Skin epidermis (tissue), 12 donors: ENCODE results near the gene GPR18.

Source experiments
- H3K27ac ChIP-seq, 21 experiments: fragments of 200-600 bp; sonication (generic) in 11 of 21; one replicate each; pipeline ENCODE4 v1.5.0; 2020; ENCODE audit warnings: mild to moderate bottlenecking in 3 of 21, inconsistent platforms in 2 of 21, moderate library complexity in 2 of 21
- H3K4me3 ChIP-seq, 7 experiments: fragments of 200-600 bp; sonication (generic) in 2 of 7; one replicate each; pipeline ENCODE4 v1.5.0; 2020; ENCODE audit warnings: inconsistent platforms in 2 of 7, mild to moderate bottlenecking in 2 of 7, moderate library complexity in 1 of 7

GPR18 gene

DNA sequence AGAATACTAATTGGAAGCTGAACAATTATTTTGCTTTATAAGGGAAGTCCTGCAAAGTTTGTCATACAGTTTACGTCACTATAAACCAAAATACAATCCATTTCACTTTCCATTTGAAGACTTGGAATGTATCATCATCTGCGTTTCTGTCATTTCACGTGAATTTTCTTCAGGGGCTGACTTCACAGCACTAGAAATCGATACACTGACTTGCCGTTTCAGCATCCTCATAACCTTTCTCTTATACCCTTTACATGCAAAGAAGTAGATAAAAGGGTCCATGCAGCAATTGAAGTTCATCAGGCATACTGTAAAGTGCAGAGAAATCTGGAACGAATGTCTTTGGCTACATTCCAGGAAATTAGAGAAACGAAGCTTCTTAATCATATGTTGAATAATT, 36.8 kb upstream of the GPR18 start:
- peak overlapping the region in 7 of 21 experiments; percentile 8 to 87 (median 49) for H3K27ac ChIP-seq
- no peak overlapping the region for H3K4me3 ChIP-seq

DNA sequence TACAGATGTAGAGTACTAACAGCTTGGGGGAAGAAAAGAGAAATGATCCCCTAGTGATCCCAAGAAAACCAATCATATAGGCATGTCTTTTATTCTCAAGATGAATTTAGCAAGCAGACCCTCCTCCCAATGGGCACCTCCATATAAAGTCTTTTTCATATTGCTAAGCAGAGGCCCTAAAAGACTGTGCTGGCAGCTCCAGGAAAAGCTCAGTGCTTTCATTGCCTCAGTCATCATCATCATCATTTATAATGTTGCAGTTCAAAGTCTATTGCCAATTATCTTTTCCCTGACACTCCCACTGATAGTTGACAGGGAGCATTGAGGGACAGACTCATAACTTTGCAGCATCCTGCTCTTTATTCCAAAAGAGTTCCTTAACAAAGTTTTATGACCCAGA, 36.0 kb upstream of the GPR18 start:
- Histone ChIP-seq H3K27ac (peak overlapping the region in 1 of 21 experiments; percentile 12), H3K4me3 (no peak overlapping the region)

DNA sequence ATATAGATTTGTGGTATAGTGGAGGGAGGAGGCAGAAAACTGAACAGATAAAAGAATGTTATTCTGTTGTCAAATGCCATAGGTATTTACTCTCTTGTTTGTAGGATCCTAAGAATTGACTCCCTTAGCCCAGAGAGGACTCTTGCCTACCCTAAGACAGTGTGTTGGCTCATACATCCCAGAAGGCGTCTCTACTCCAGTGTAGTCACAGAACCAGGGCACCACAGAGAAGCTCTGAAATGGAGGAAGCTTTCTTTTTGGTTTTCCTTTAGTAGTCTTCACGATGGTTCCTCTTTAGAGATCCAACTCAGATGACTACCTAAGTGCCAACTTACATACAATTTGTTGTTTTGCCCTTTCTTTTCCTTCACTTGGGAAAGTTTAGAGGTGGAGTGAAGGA, 35.0 kb upstream of the GPR18 start:
- Histone ChIP-seq H3K27ac (peak overlapping the region in 2 of 21 experiments; percentile 55 to 60), H3K4me3 (no peak overlapping the region)

DNA sequence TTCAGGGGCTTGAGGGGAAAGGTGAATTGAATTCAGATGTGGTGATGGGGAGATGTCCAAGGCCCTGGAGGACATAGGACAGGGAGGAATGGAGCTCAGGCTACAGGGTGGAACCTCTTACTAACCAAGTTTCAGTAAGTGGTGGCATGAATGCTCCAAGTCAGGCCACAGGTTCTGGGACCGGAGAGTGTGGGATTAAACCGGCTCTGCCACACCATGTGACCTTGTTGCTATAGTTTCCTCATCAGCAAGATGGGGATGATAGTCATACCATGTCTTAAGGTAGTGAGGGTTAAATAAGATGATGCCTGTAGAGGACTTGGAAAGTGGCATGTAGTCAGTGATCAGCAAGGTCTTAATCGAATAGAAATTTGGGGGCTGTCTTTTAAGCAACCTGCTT, 32.7 kb upstream of the GPR18 start:
- no peak overlapping the region for H3K4me3 ChIP-seq
- H3K27ac ChIP-seq: peak overlapping the region in 12 of 21 experiments; percentile 1 to 76 (median 64)

DNA sequence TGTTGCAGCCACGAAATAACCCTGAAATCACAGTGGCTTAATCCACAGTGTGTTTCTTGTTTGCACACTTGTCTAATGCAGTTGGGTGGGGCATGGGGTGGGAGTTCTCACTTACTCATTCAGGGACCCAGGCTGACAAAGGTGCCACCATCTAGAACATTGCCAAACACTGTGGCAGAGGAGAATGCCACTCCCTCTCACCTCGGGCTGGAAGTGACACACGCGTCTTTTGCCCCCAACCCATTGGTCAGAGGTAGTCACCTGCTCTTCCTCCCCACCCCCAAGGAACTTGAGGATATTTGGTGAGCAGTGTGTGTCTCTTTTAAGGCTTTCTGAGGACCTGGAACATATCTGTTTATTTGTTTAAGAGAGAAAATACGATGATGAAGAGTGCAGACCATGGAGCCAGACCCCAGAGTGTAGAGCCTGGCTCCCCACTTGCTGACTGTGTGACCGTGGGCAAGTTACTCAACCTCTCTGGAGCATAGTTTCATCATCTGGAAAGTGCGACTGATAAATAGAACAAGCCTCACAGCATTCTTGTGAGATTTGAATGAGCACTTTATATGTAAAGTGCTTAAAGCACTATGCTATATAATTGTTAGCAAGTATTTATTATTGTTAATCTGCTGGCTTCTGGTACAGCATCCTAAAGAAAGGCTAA, 31.6 kb upstream of the GPR18 start:
- Histone ChIP-seq H3K27ac (peak overlapping the region in 15 of 21 experiments; percentile 5 to 76 (median 63)), H3K4me3 (no peak overlapping the region)

DNA sequence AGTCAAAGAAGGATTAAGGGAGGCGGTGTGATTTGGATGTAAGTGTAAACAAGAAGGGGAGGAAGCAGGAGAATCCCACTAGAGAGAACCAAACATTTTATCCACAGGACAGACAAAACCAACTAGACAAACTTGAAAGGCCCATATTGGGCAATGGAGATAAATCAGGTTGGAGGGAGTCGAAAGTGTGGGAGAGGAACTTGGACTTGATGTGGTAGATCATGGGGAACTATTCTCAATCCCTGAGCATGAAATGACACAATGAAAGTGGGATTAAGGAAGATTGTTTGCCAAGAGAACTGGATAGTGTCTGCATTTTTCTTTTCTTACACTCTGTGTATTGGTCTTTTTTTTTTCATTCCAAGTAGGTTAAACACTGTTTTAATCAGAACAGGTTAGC, 31.1 kb upstream of the GPR18 start:
- H3K4me3 ChIP-seq: no peak overlapping the region
- H3K27ac ChIP-seq: peak overlapping the region in 14 of 21 experiments; percentile 18 to 76 (median 62)

DNA sequence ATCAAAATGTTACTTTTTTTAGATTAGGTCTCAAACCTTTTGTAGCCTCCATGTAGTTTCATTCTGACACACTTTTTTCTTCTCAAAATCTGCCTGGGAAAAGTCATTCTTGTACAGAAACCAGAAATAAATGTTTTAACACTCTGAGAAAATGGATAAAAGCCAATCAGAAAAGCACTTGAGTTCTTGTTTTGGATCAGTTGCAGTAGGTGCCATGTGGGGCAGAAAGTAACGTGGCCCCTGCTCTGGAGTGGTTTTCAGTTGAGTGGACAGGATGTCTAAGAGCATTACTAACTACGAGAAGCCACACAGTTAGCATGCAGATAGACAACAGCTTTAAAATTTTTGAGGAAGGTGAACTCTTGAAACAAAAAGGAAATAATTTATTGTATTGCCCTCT, 29.9 kb upstream of the GPR18 start:
- Histone ChIP-seq H3K27ac (peak overlapping the region in 12 of 21 experiments; percentile 4 to 76 (median 56)), H3K4me3 (no peak overlapping the region)

DNA sequence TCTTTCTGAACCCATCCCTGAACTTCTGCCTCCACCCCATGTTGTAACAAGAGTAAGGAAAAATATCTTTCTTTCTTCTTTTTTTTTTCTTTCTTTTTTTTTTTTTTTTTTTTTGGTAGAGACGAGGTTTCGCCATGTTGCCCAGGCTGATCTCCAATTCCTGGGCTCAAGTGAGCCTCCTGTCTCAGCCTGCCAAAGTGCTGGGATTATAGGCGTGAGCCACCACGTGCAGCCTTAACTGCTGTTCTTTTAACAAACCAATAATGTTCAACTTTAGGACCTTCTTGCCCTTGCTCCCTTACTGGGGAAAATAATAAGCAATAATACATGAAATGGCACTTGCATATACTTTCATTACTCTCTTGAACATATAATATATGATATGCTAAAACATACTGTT, 29.4 kb upstream of the GPR18 start:
- no peak overlapping the region for H3K4me3 ChIP-seq
- peak overlapping the region in 11 of 21 experiments; percentile 4 to 69 (median 44) for H3K27ac ChIP-seq

DNA sequence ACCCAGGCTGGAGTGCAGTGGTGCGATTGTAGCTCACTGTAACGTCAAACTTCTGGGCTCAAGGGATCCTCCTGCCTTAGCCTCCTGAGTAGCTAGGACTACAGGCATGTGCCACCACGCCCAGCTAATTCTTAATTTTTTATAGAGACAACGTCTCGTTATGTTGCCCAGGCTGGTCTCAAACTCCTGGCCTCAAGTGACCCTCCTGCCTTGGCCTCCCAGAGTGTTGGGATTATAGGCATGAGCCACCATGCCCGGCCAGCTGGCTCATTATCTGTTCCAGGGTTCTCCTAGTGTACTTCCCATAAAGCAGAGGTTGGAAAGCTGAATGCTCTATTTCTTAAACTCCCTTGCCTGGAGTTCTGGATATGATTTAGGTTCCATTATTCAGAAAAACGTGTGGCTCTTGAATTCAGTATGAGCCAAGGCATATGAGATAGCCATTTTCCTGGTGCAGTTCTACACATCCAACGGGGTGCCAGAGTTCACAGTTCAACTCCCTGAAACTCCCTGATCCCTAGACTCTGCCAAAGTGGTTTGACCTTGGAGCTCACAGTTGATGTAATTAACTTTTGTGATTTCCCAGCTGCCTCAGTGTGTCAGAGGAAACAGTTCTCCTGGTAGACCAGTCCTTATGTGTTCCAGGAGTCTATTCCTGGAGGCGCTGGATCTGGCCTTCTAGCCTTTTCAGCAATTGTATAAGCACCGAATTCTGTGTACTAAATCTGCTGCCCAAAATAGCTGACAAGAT, 27.4 kb upstream of the GPR18 start:
- peak overlapping the region in 9 of 21 experiments; percentile 7 to 81 (median 34) for H3K27ac ChIP-seq

DNA sequence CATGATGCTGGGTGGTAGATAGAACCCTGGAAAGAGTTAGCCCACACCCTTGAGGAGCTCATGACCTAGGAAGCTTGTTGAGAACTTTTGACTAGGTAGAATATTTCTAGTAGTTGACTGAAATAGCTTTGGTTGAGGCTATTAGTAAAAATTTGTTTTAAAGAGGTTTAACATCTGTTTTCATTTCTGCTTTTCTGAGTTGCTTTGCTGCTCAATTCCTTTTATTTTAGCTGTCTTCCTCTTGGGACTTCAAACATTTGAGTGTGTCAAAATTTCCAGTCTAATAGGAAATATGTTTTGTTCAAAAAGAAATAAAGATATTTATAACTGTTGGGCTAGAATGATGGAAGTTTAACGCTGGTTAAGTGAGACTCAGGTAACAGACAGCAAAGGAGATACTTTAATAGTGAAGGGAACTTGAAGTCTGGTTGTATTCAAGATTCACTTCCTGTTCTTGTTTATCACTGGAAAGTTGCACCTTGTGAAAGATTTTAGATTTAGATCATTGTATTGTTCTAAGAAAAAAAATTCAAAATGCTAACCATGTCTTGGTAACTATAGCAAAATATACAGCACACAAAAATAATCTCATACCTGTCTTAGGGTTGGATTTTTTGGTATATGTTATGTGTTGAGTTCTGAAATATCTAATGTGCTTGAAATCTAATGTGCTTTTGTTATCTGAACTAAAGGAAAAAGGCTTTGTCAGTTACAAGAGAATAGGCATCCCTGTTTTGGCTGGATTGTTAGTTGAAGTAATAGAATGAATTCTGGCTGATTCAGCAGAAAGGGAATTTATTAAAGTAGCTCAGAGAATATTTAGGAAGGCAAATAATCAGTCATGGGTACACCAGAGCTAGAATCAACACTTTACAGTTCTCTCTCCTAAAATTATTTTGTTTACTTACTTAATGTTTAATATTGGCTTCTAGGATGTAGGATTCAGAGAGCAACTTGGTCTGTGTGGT, 24.4 kb upstream of the GPR18 start:
- H3K4me3 ChIP-seq: no peak overlapping the region
- peak overlapping the region in 20 of 21 experiments; percentile 50 to 90 (median 74) for H3K27ac ChIP-seq

More for the DNA sequence above, 27.4 kb upstream of the GPR18 start:
- no peak overlapping the region for H3K4me3 ChIP-seq

DNA sequence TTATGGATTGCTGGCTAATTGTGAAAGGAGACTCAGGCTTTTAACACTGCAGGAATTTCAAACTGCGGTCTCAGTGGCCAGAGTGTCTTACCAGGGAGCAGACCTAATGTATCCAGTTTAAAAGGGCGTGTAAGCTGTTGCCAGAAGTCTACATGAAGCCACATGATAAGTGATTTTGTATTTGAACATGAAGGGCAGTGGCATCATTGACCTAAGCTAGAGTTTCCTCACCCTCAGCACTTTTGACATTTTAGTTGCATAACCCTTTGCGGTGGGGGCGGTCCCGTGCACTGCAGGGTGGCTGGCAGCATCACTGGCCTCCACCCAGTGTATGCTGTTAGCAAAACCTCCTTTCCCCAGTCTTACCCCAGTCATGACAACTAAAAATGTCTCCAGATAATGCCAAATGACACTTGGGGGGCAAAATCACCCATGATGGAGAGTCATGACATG, 23.7 kb upstream of the GPR18 start:
- peak overlapping the region in 20 of 21 experiments; percentile 50 to 90 (median 74) for H3K27ac ChIP-seq
- H3K4me3 ChIP-seq: no peak overlapping the region

DNA sequence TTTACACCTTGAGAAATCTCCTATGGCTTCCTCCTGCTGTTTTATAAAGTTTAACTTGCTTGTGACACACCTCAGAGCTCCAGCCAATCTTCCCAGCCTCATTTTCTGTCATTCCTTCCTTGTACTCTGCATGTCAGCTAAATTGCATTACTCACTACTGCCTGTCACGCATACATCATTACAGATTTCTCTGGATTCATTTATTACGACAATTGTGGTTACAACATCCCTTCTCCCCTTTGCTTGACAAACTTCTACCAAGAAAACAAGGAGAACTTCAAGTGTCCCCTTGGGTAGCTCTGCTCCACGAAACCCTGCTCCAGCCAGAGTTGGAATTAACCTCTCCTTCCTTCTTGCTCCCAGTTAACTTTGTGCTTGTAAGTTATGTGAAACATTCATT, 22.0 kb upstream of the GPR18 start:
- peak overlapping the region in 16 of 21 experiments; percentile 48 to 90 (median 74) for H3K27ac ChIP-seq
- H3K4me3 ChIP-seq: no peak overlapping the region

DNA sequence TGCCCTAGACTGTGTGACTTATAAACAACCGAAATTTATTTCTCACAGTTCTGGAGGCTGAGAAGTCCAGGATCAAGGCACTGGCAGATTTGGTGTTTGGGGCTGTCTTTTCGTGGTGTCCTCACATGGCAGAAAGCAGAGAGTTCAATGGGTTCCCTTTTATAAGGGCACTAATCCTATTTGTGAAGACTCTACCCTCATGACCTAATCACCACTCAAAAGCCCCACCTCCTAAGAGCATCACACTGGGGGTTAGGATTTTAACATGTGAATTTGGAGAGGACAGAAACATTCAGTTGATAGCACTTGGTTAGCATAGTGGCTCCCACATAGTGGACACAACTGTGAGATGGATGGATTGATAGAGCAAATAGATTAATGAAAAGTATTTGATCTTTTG, 21.5 kb upstream of the GPR18 start:
- H3K4me3 ChIP-seq: no peak overlapping the region
- peak overlapping the region in 14 of 21 experiments; percentile 14 to 87 (median 64) for H3K27ac ChIP-seq

DNA sequence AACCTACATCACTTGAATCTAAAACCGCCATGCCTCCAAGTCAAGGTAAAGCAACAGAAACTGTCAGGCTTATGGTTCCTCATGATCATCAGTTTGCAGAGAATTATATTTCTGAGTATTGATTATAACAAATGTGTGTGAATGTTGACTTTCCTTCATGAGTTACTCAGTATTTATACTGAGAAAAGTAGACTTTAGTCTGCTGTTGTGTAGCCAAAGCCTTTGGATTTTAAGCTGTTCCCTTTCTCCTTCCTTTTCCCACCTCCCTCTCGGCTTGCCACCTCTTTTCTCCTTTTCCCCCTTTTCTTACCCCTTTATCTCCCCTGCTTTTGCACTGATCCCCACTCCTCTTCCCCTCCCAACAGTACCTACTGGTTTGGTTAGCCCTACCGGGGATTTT, 20.7 kb upstream of the GPR18 start:
- peak overlapping the region in 7 of 21 experiments; percentile 6 to 82 (median 17) for H3K27ac ChIP-seq
- H3K4me3 ChIP-seq: no peak overlapping the region

DNA sequence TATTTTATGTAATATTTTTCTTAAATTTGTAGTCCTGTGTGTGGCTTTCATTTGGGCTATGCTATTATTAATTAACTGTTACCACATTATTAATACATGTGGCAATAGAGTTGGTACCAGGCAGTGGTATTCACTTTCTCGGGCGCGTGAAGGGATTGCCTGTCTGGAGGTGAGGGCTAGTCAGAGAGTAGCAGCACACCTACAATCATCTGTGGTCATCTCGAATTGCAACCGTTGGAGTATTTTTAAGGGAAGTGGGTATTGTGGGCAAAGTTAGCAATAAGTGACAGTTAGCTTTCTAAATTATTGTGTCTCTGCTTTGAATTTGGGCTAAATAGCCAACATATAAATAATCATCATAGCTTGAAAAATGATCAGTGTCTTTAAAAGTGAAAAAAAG, 20.0 kb upstream of the GPR18 start:
- H3K27ac ChIP-seq: peak overlapping the region in 1 of 21 experiments; percentile 33
- H3K4me3 ChIP-seq: no peak overlapping the region

DNA sequence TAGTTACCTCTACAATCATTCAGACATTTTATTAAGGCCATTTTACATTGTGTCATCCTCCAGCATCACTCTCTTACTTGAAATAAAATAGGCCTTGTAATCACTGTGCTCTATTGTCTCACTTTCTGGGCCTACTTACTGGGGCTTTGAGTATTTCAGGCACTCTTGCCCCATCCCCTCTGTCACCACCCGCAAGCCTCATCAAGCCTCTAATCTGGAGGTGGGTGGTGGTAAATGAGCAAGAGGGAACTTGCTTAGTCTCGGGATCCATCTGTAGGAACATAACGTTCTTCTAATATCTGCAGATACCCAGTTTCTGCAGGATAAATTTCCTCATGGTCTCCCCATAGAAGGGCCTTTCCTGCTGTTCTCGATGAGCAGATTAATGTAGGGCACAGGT, 19.4 kb upstream of the GPR18 start:
- Histone ChIP-seq H3K27ac (peak overlapping the region in 1 of 21 experiments; percentile 33), H3K4me3 (no peak overlapping the region)

DNA sequence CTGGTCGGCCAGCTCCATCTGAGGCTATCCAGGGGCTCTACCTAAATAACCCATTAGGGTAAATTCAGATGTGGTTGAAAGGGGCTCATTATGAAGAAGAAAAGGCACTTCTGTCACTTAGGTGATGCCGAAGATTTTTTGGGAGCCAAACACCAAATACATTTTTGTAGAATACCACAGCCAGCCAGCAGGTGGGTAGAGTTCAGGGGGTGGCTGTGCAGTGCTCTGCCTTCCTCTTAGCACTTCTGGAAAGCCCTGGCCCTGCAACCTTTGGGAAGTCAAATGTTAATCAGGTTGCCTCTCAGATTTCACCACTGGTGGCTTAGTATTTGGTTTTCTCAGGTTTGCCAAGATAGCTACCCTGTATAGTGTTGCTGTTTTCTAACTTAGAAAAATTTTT, 18.5 kb upstream of the GPR18 start:
- no peak overlapping the region for H3K4me3 ChIP-seq
- H3K27ac ChIP-seq: peak overlapping the region in 2 of 21 experiments; percentile 8 to 63

DNA sequence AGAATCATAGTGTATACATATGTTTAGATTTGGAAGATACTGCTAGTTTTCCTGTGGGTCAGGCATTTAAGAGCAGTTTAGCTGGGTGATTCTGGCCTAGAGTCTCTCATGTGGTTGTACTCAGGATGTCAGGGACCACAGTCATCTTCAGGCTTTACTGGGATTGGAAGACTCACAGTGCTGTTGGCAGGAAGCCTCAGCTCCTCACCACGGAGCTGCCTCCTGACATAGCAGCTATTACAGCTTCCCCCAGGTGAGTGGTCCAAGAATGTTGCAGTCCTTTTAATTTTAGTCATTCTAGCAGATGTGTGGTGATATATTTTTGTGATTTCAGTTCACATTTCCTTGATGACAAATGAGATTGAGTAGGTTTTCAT, 16.9 kb upstream of the GPR18 start:
- Histone ChIP-seq H3K4me3 (no peak overlapping the region), H3K27ac (peak overlapping the region in 2 of 21 experiments; percentile 29 to 63)

DNA sequence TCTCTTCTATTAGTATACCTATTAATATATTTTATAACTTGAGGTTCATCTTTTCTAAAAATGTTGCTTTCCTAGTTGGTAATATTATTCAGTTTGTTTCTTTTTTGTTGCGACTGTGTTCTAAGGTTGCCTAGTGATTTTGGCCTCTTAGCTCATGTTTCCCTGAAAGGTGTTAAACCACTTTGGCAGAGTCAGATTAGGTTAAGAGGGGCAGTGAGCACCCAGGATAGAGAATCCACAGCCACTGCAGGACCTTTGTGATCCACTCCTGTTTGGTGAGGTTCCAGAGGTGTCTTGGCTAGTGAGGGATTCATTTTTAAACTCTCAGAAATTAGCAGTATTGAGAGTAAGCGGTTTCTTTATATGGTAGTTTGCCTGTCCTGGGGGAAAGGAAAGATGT, 14.9 kb upstream of the GPR18 start:
- H3K27ac ChIP-seq: peak overlapping the region in 3 of 21 experiments; percentile 22 to 55 (median 32)

DNA sequence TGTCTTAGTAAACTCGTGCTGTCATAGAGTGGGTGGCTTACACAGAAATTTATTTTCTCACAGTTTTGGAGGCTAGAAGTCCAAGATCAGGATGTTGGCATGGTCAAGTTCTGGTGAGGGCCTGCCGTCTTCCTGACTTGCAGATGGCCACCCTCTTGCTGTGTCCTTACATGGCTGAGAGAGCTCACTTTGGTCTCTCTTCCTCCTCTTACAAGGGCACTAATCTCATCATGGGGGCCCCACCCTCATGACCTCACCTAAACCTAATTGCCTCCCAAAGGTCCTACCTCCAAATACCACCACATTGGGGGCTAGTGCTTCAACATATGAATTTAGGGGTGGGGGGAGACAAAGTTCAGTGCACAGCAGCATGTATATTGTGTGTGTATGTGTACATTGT, 14.3 kb upstream of the GPR18 start:
- H3K4me3 ChIP-seq: no peak overlapping the region
- H3K27ac ChIP-seq: peak overlapping the region in 4 of 21 experiments; percentile 17 to 63 (median 44)

More for the DNA sequence above, 14.9 kb upstream of the GPR18 start:
- H3K4me3 ChIP-seq: no peak overlapping the region
